Fibroblast of peridontal ligament (primary cell): ENCODE results near the gene CCDC107.
"Not testable (repeated sequence)": the region's sequence is repeated elsewhere in the genome, so short reads cannot be mapped to it uniquely, and the experiment has no call there.

Source experiments
- DNase-seq: peaks from one replicate; pipeline ENCODE4 v3.0.0-alpha.2; 2010; ENCODE audit errors: extremely low read depth

Gene CCDC107, protein sequence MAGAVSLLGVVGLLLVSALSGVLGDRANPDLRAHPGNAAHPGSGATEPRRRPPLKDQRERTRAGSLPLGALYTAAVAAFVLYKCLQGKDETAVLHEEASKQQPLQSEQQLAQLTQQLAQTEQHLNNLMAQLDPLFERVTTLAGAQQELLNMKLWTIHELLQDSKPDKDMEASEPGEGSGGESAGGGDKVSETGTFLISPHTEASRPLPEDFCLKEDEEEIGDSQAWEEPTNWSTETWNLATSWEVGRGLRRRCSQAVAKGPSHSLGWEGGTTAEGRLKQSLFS

DNA sequence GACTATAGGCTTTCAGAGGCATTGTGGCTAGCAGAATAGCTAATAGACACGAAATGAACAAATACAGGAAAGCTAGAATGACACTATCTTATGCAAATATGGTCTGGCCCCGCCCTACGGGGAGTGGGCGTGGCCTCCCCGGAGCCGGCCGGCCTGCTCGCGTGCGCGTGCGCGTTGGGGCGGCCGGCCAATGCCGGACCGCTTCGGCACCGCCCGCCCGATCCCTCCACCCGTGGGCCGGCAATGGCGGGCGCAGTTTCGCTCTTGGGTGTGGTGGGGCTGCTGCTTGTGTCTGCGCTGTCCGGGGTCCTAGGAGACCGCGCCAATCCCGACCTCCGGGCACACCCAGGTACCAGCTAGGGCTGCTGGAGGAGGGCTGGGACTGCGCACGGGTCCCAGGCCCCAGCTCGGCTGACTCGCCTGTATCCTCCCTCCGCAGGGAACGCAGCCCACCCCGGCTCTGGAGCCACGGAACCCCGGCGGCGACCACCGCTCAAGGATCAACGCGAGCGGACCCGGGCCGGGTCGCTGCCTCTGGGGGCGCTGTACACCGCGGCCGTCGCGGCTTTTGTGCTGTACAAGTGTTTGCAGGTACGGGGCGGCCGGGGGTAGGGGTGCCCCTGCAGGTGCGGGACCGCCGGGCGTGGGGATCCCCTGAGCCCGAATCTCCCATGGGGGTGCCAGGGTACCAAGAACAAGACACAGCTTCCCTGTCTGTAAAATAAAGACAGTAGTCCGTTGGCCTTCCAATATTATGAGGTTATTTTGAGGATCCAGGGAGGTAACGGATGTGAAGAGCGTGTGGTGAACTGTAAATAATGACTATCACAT, at the start of gene CCDC107:
Gene CCDC107 (plus strand): TSS at position 156 of the 831 bp plus-strand sequence. CDS start 88 bp downstream, at position 244.
- DNase-seq = peak; percentile 24

DNA sequence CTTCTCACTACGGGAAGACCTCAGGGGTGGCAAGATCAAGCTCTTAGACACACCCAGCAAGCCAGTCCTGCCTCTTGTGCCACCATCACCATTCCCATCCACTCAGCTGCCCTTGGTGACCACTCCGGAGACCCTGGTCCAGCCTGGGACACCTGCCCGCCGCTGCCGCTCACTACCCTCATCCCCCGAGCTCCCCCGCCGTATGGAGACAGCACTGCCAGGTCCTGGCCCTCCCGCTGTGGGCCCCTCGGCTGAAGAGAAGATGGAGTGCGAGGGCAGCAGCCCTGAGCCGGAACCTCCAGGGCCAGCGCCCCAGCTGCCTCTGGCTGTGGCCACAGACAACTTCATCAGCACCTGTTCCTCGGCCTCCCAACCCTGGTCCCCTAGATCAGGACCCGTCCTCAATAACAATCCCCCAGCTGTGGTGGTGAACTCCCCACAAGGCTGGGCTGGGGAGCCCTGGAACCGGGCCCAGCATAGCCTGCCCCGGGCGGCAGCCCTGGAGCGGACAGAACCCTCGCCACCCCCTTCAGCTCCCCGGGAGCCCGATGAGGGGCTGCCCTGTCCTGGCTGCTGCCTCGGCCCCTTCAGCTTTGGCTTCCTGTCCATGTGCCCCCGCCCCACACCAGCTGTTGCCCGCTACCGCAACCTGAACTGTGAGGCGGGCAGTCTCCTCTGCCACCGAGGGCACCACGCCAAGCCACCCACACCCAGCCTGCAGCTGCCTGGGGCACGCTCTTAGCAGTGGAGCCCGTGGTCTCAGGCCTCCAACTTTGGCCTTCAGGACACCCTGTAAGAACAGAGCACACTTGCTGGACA, 48.9 kb upstream of the CCDC107 start:
- no peak for DNase-seq

DNA sequence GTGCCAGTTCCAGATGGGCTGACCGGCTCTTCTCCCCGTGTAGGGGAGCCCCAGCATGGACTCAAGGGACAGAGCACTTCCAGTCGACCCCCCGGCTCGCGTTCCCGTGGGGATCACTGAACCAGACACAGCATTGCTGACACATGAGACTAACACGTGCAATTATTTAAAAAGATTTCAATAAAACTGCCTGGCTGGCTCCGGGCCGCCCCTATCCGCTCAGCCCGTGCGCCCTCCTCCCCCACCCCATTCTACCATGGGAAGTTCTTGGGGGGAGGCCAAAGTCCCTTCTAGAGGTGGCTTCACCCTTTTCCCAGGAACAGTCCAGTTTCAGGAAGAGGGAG, 48.3 kb upstream of the CCDC107 start:
- DNase-seq = no peak

DNA sequence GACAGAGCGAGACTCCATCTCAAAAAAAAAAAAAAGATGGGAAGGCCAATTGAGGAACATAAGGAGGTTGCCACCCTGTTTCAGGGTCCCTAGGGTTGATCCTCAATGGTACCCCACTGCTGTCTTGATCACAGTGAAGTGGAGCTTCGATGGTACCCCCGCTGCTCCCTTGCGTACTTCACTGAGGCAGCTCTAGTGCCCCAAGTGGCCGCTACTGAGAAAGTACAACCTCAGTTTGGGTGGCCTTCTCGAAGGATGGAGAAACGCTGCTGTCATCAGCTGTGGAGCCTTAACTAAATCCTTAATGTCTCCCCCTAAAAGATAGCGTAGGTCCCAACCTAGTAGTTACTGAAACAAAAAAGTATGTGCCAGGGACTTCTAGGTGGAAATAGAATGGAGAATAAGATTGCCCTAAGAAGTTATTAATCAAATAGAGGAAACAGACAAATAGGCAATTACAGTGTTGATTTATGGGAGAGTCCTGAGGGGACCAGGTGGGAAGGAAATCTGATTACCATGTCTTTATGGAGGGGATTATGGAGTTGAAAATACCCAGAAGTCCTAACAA, 46.8 kb upstream of the CCDC107 start:
- DNase-seq = peak; percentile 39

DNA sequence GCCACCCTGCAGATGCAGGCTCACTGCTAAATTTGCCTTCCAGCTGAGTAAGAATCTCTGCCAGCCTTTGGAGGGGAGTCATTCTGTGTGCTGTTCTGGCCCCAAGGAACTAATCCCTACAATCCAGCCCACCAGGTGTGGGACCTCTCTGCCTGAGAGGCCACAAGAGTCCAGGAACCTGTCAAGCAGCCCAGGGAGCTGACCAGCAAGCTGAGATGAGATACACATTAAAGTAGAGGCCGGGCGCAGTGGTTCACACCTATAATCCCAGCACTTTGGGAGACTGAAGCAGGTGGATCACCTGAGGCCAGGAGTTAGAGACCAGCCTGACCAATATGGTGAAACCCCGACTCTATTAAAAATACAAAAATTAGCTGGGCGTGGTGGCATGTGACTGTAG, 46.0 kb upstream of the CCDC107 start:
- DNase-seq = not testable (repeated sequence)

DNA sequence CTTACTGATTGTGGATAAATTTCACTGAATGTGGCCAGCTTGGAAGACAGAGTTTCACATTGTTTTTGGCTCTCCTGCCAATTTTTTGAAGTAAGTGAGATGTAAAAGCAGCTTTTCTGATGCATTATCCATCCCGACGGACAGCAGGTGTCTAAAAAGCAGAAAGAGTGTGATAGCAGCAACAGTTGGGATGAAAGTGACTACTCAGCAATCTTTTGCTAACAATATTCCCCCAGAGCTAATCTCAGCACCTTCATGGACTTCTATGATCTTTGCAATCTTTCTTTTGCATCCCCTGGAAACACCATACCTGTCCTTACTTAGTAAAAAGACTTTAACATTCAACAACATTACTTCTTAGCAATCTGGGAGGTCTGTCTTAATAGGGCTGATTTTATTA, 45.2 kb upstream of the CCDC107 start:
- DNase-seq = no peak

DNA sequence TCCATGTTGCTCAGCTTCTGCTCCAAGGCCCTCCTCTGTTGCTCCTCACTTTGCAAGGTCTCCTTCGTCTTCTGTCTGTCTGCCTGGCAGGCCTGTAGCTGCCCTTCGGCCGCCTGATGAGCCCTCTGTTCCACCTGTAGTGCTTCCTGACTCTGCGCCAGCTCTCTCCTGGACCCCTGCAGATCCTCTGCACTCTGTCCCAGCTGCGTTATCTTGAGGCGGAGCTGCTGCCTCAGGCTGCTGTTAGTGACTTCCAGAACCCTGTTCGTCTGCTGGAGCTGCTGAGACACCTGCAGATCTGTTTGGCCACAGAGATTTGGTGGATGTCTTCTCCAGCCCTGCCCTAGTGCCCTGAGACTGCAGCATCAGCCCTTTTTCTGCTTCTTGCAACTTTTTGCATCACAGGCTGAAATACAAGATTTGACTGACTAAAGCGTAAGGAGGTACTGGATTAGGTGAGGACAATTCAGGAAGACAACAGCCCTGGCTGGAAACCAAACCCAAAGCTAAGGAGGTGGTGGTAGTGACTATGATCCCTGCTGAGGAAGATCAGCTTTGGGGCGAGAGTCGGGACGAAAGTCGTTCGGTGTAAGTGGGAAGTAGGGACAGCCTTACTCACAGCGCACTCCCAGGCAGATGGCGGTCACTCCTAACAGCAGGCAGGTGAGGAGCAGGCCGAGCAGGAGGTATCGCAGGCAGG, 42.0 kb upstream of the CCDC107 start:
- DNase-seq = no peak

DNA sequence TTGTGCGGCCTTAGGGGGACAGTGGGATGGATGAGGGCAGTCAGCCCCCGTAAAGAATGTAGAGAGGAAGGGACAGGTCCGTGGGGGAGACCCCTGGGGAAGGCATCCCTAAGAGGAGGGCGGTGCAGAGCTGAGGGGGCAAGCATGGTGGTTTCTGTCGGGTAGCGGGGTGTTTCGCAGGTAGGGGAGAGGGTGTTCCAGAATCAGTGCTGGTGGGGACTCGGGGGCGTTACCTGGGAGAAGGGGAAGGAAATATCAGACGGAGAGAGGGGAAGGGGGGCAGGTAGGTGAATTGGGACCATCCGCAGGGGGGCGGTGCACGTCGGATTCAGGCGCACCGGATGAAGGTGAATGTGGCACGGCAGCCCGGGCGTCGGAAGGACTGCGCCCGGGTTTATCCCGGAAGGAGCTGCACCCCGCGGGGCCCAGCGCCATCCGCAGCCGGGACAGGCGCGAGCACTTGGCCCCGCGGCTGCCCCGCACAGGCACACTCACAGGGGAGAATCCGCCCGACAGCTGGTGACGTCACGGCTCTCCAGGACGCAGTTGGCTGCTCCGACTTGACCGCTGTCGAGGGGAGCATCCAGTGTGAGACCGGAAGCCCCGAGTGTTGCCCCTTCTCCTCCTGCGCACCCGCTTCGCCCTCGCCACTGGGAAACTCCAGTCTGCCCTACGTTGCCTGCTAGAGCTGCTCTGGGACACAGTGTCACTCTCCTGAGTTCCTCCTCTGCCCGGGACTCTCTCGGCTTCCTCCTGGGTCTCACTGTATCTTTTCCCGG, 41.2 kb upstream of the CCDC107 start:
- peak; percentile 42 for DNase-seq

DNA sequence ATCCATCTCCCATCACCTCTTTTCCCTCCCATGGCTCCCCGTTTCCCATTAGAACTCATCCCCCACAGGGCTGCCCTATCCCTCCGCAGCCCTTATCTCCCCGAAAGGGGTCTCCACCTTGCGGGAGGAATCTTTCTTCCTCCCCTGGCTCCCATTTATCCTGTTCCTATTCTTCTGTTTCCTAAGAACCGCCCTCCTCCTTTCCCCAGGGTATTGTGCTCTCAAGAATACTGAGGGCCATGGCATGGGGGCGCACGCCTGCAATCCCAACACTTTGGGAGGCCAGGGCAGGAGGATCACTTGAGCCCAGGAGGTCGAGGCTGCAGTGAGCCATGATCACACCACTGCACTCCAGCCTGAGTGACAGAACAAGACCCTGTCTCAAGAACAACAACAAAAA, 40.5 kb upstream of the CCDC107 start:
- DNase-seq = no peak

DNA sequence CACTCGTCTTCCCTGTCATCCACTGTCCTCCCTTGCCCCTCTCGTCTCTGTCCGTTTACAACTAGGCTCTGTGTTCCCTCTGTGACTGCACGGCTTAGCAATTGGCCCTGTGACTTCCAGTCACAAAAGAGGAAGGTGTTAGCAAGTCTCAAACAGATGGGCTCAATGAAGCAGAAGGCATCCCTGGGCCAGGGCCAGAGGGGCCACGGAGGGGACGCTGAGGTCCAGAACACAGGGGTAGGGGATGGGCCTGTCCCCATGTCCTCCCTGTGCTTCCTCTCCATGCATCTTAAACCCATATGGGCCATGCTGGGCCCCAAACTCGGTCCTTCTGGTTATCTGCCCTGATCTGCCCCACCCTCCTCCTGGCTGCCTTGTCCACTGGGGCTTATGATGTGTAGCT, 39.8 kb upstream of the CCDC107 start, which contains the start of gene CD72:
Gene CD72 (minus strand): TSS at position 89 of the 403 bp plus-strand sequence. CDS start 110 bp downstream, outside the sequence.
- no peak for DNase-seq

DNA sequence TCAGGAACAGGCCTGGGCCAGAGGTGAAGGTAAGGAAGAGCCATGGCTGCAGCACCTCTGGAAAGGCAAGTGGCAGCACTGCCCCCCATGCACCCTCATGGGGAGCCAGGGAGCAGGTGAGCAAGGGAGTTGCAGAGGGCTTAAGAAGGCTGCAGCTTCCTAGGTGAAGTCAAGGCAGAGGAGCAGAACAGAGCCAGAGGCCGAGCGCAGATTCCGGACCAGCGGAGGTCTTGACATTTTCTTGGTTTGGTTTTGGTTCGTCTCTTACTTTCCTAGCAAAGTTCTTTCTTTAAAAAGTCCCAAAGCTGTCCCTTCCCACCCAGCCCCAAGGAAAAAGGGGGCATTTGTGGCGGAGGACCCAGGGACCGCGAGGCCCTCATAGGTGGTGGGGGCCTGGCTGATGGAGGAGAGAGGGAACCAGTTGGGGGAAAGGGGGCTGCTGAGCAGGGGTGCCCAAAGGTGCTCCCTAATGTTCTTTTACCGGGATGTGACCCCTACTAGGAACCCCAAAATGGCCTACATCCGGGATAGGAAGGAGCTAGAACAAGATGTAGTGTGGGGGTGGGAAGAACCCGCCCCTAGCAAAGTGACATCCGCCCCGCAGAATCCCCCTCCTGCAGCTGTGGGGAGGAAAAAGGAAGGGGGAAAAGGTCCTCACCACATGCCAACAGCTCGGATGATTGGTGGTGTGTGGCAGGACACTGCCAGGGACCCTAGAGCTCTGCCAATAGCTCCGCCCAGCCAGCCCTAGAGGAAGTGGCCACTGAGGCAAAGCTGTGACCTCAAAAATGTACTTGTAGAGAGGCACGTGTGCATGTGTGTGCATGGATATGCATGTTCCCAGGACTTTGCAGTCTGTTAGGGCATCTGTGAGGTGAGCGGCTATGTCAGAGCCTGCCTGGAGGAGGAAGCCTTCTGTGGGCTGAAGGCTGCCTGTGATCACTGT, 39.0 kb upstream of the CCDC107 start:
- DNase-seq = no peak

DNA sequence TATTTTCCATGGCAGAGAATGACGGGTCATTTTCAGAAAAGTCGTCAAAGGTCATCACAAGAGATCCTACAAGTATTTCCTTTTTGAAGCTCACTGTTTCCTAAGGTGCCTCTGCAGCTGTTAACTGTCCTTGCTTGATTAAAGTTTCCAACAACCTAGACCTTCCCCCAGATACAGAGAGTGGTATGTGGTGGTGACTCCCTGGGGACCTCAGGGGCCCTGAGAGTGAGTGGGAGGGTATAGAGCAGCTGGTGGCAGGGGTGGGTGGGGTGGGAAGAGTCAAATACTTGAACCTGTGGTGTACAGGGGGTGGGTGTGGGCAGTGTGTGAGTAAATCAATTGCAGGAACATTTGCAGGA, 38.3 kb upstream of the CCDC107 start:
- no peak for DNase-seq

DNA sequence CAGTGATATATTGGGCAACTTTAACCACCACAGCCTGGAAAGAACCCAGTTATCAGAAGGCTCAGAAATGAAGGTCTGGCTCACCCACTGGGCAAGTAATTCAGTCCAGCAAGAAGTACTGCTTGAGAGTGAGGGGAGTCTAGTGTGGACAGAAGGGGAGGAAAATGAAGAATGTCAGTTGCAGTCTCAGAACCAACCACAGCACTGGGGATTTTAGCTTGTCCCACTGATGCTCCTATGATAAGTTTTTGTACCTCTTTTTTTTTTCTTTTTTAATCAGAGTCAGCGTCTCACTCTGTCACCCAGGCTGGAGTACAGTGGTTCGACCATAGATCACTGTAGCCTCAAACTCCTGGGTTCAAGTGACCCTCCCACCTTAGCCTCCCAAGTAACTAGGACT, 30.5 kb upstream of the CCDC107 start:
- no peak for DNase-seq

DNA sequence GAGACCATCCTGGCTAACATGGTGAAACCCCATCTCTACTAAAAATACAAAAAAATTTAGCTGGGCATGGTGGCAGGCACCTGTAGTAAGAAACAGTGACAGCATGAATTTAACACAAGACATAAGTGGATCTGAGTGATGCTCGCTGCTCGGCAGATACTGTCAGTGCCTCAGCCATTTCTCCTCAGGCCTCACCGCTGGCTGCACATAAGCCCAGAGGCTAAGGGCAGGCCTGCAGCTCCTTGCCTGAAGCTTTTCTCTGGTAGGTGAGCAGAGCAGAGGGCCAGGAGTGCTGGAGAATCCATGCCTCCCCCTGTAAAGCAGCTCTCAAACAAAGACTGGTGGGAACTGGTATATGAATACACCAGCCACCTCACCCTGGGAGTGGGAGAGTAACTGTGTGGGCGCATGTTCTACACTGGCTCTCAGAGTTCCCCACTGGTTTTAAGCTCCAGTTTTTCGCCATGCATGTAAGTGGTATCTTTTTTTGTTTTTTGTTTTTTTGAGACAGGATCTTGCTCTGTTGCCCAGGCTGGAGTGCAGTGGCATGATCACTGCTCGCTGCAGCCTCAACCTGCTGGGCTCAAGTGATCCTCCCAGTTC, 29.6 kb upstream of the CCDC107 start:
- no peak for DNase-seq

DNA sequence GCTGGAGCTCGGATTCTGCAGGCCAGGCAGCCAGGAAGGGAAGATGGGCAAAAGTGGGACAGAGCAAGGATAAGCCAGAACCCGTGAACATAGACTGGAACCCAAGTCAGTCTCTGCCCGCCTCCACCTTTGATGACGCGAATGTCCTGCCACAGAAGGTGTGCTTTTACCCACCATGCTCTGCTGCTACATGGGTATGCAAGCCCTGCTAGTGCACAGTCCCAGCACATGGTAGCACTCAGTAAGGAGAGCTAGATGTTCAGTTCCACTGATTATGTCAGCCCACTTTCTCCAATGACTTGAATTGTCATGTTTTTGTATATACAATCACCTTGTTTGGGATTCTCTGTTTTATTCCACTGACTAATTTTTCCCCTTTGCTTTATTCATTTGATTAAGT, 28.5 kb upstream of the CCDC107 start:
- no peak for DNase-seq

DNA sequence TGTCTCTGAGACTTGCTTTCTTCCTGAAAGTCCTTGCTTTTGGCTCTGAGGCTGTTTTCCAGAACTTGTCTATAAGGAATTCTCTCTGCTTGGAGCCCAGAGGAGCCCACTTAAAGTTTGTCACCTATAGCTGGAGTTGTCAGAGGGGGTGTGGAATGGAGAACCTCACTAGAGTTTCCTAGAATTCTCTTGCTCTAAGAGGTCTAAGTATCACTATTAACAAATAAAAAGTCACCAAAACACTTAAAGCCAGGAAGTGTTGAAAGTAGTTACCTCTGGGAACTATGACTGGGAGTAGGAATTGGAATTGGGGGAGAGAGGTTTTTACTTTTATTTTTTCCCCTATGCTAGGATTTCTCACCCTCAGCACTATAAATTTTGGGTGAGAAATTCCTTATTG, 22.4 kb upstream of the CCDC107 start:
- no peak for DNase-seq

DNA sequence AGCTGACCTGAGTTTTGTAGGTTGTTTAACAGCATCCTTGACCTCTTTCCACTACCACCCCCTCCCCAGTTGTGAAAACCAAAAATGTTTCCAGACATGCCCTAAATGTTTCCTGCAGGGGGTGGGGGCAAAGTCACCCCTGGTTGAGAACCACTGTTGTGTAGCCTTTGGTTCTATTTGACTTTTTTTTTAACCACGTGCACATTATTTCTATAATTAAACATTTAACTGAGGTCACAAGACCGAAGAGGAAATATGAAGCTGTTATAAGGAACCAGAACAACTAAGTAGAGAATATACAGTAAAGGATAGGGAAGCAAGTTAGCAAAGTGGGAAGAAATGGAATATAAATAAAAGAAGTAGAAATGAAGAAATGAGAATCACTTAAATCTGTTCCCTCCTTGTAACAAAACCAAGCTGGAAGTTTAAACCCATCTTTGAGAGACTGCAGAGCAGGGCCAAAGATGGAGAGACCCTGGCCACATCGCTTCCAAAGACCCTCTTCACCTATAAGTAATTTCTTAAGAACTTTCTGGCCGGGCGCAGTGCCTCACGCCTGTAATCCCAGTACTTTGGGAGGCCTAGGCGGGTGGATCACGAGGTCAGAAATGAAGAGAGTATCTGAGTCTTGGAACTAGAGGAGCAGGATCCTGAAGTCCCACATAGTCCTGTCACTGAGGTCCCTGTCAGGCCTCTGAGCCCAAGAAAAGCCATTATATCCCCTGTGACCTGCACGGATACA, 21.8 kb upstream of the CCDC107 start:
- no peak for DNase-seq

DNA sequence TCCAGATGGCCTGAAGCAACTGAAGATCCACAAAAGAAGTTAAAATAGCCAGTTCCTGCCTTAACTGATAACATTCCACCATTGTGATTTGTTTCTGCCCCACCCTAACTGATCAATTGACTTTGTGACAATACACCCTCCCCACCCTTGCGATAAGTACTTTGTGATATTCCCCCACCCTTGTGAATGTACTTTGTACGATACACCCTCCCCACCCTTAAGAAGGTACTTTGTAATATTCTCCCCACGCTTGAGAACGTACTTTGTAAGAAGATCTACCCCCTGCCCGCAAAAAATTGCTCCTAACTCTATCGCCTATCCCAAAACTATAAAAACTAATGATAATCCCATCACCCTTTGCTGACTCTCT, 21.2 kb upstream of the CCDC107 start:
- DNase-seq = not testable (repeated sequence)
